SK-N-SH (cell line): Measurements from ENCODE around the gene MAGEA9. TPM values are rescaled to one million over a fixed set of nuclear protein-coding genes. Genes with fewer than 3 reads are reported as not detected.
"Not testable (repeated sequence)": the region's sequence is repeated elsewhere in the genome, so short reads cannot be mapped to it uniquely, and the experiment has no call there.

Experiments used
- CTCF ChIA-PET: fragments of 300-600, 350-600 bp; formaldehyde crosslinking; extraction: SDS; loops from one replicate; lab custom pipeline; 2021; lab: Yijun Ruan, JAX
- POLR2A ChIA-PET: fragments of 350-600 bp; sonication (Branson Sonifier 250); formaldehyde crosslinking; extraction: SDS; loops from one replicate; lab custom pipeline; 2020; ENCODE audit warnings: antibody characterized with exemption, inconsistent platforms; lab: Yijun Ruan, JAX
- DNase-seq: peaks from one replicate; pipeline ENCODE4 v3.0.0; 2012
- H2AFZ ChIP-seq: fragments of 200-600 bp; sonication (generic); 2 replicates; pipeline ENCODE4 v1.8.1; 2016; ENCODE audit warnings: antibody characterized with exemption, mild to moderate bottlenecking, low read depth
- H3F3A ChIP-seq: fragments of 200-600 bp; sonication (generic); replicated peaks from 2 replicates; pipeline ENCODE3; 2016; ENCODE audit warnings: antibody characterized with exemption, mild to moderate bottlenecking; ENCODE audit not compliant: insufficient read depth
- H3K27ac ChIP-seq, 2 experiments: fragments of 200-500 bp in 1 of 2; fragments of 200-600 bp in 1 of 2; sonication (Bioruptor generic) in 1 of 2; sonication (generic), shearing (Covaris generic) in 1 of 2; 2 replicates each; pipeline versions ENCODE4 v1.5.1 to v1.6.1; 2014 to 2016; ENCODE audit warnings: low read depth in 2 of 2, inconsistent platforms in 1 of 2, low read length in 1 of 2, mild to moderate bottlenecking in 1 of 2, mixed read lengths in 1 of 2
- H3K27me3 ChIP-seq: fragments of 200-600 bp; sonication (generic), shearing (Covaris generic); 2 replicates; pipeline ENCODE4 v1.6.1; 2016; ENCODE audit warnings: mixed run types; ENCODE audit not compliant: insufficient read depth
- H3K36me3 ChIP-seq, 2 experiments: fragments of 200-500 bp in 1 of 2; fragments of 200-600 bp in 1 of 2; sonication (Bioruptor generic) in 1 of 2; sonication (generic) in 1 of 2; replicated peaks in 1 of 2; 2 replicates each; pipeline versions ENCODE3 to v1.5.1; 2014 to 2016; ENCODE audit warnings: low read length in 1 of 2, mild to moderate bottlenecking in 1 of 2; ENCODE audit not compliant: insufficient read depth in 2 of 2, control insufficient read depth in 1 of 2
- H3K4me1 ChIP-seq, 2 experiments: fragments of 200-500 bp in 1 of 2; fragments of 200-600 bp in 1 of 2; sonication (Bioruptor generic) in 1 of 2; sonication (generic), shearing (Covaris generic) in 1 of 2; 2 replicates each; pipeline versions ENCODE4 v1.5.1 to v1.6.1; 2014 to 2016; ENCODE audit warnings: low read depth in 1 of 2, low read length in 1 of 2, mixed run types in 1 of 2; ENCODE audit not compliant: insufficient read depth in 2 of 2, control insufficient read depth in 1 of 2
- H3K4me2 ChIP-seq: fragments of 200-600 bp; sonication (generic), shearing (Covaris generic); 2 replicates; pipeline ENCODE4 v1.6.1; 2017; ENCODE audit warnings: mixed run types
- H3K4me3 ChIP-seq, 2 experiments: fragments of 200-500 bp in 1 of 2; fragments of 200-600 bp in 1 of 2; sonication (Bioruptor generic) in 1 of 2; sonication (generic), shearing (Covaris generic) in 1 of 2; 2 replicates each; pipeline versions ENCODE4 v1.5.1 to v1.8.1; 2014 to 2016; ENCODE audit warnings: low read depth in 2 of 2, inconsistent platforms in 1 of 2, low read length in 1 of 2, mild to moderate bottlenecking in 1 of 2, mixed read lengths in 1 of 2, moderate library complexity in 1 of 2
- H3K79me2 ChIP-seq: fragments of 200-600 bp; sonication (generic); 2 replicates; pipeline ENCODE4 v1.8.1; 2017; ENCODE audit warnings: mild to moderate bottlenecking; ENCODE audit not compliant: insufficient read depth
- H3K9ac ChIP-seq: fragments of 200-600 bp; sonication (generic); 2 replicates; pipeline ENCODE4 v1.6.1; 2017; ENCODE audit warnings: mixed run types
- H3K9me2 ChIP-seq: fragments of 200-600 bp; sonication (generic); 2 replicates; pipeline ENCODE4 v1.6.1; 2017; ENCODE audit warnings: mixed run types
- H3K9me3 ChIP-seq: fragments of 200-600 bp; sonication (generic); 2 replicates; pipeline ENCODE4 v1.6.1; 2017; ENCODE audit warnings: mixed run types, mild to moderate bottlenecking, moderate library complexity
- H4K20me1 ChIP-seq: fragments of 200-600 bp; sonication (generic); 2 replicates; pipeline ENCODE4 v1.6.1; 2017; ENCODE audit warnings: mild to moderate bottlenecking, mixed run types; ENCODE audit not compliant: insufficient read depth
- CHD2 ChIP-seq: fragments of 150-350 bp; IDR thresholded peaks from 2 replicates; pipeline ENCODE4 v1.6.1; 2018; ENCODE audit warnings: low read length; ENCODE audit not compliant: partially characterized antibody
- CTCF ChIP-seq: fragments of 200-600 bp; sonication (generic); IDR thresholded peaks from 2 replicates; pipeline ENCODE4 v1.6.1; 2017; ENCODE audit warnings: antibody characterized with exemption, mild to moderate bottlenecking, moderate library complexity
- FOXM1 ChIP-seq: IDR thresholded peaks from 2 replicates; pipeline ENCODE4 v1.4.0; 2012; ENCODE audit warnings: low read depth, mild to moderate bottlenecking
- IRF3 ChIP-seq: fragments of 150-350 bp; IDR thresholded peaks from 2 replicates; pipeline ENCODE4 v1.6.1; 2016; ENCODE audit warnings: mild to moderate bottlenecking, low read depth, low read length
- JUND ChIP-seq: IDR thresholded peaks from 2 replicates; pipeline ENCODE4 v1.4.0; 2012
- MAX ChIP-seq: IDR thresholded peaks from 2 replicates; pipeline ENCODE4 v1.4.0; 2012; ENCODE audit warnings: low read depth
- NRF1 ChIP-seq: IDR thresholded peaks from 2 replicates; pipeline ENCODE4 v1.6.1; 2012; ENCODE audit warnings: low read depth, mild to moderate bottlenecking, low read length
- POLR2AphosphoS5 ChIP-seq: IDR thresholded peaks from 2 replicates; pipeline ENCODE4 v1.6.1; 2012; ENCODE audit warnings: low read depth, low read length
- RCOR1 ChIP-seq: fragments of 150-350 bp; IDR thresholded peaks from 2 replicates; pipeline ENCODE4 v1.6.1; 2017; ENCODE audit warnings: antibody characterized with exemption, low read length
- ZBTB33 ChIP-seq: IDR thresholded peaks from 2 replicates; pipeline ENCODE4 v1.4.0; 2012; ENCODE audit warnings: low read depth, borderline replicate concordance
- whole genome bisulfite sequencing: methylation state at CpG from one replicate; pipeline ENCODE4 v1.1.6; 2017; ENCODE audit warnings: low lambda C conversion rate; 5-methylcytosine and 5-hydroxymethylcytosine counted together
- polyA plus RNA-seq, 3 experiments: library from polyadenylated mRNA; depleted of rRNA; stranded (reverse); fragments of >200 nt; gene quantifications; 2 replicates each; pipeline ENCODE4 v1.2.3, GENCODE V29; 2012

MAGEA9 gene
- polyA plus RNA-seq, 1 of the 3 experiments (the other 2 are of a cell fraction): not detected

GRCh38 chrX:149830192-149830873 lies 48.6 kb downstream of the MAGEA9 start:
- Histone ChIP-seq H3K4me3 (peak overlapping the region; percentile 15 to 53; a peak in 3 of 4 replicates), H3K4me2 (peak overlapping the region; percentile 76), H3K4me1 (no peaks in the 10 kb centered on the region), H3K79me2 (no peaks in the 10 kb centered on the region), H3K27ac (no peak overlapping the region), H3K27me3 (peaks cover 8% of the 10 kb centered on the region; the same call in 1 of the 2 replicates), H3K9me2 (no peaks in the 10 kb centered on the region), H4K20me1 (no peaks in the 10 kb centered on the region), H3K9me3 (no peaks in the 10 kb centered on the region), H3K36me3 (no peaks in the 10 kb centered on the region), H3F3A (peaks cover 4% of the 10 kb centered on the region), H3K9ac (peak overlapping the region; percentile 36; the same call in 1 of the 2 replicates), H2AFZ (peak overlapping the region; percentile 80; the same call in 1 of the 2 replicates)
- DNase-seq: no peak
- ChIA-PET CTCF (no interaction called here), POLR2A (no interaction called here)
- 8% methylated on average over 18 of the region's 18 CpGs for WGBS
- TF ChIP-seq CHD2: no peak
- TF ChIP-seq NRF1: 0 out of 2 replicates have a peak, but pooled peaks have one; percentile 21

GRCh38 chrX:149831473-149831872 lies 49.7 kb downstream of the MAGEA9 start:
- TF ChIP-seq RCOR1 (no peak), FOXM1 (no peak), IRF3 (no peak), MAX (no peak), JUND (no peak), CTCF (no peak), POLR2AphosphoS5 (no peak), CHD2 (no peak), ZBTB33 (no peak)
- TF ChIP-seq, all 33 proteins: peak for 0
- no peaks in the 10 kb centered on the region for H3K9me2 ChIP-seq
- no peaks in the 10 kb centered on the region for H3K79me2 ChIP-seq
- peaks cover 4% of the 10 kb centered on the region for H3F3A ChIP-seq
- H3K36me3 ChIP-seq: no peaks in the 10 kb centered on the region
- ChIA-PET POLR2A (no interaction called here), CTCF (no interaction called here)
- no peak overlapping the region for H3K4me2 ChIP-seq
- DNase-seq: no peak
- peaks cover 11% of the 10 kb centered on the region; the same call in 1 of the 2 replicates for H3K27me3 ChIP-seq
- H4K20me1 ChIP-seq: no peaks in the 10 kb centered on the region
- no peaks in the 10 kb centered on the region for H3K9me3 ChIP-seq
- no peak overlapping the region for H2AFZ ChIP-seq
- H3K27ac ChIP-seq: no peak overlapping the region
- WGBS: 33% methylated on average over 2 of the region's 2 CpGs
- no peak overlapping the region for H3K4me3 ChIP-seq
- no peaks in the 10 kb centered on the region for H3K4me1 ChIP-seq
- H3K9ac ChIP-seq: no peak overlapping the region

- DNase-seq, H3K4me2 ChIP-seq, H3F3A ChIP-seq, H2AFZ ChIP-seq, H3K4me1 ChIP-seq, H3K27ac ChIP-seq, H3K36me3 ChIP-seq, H3K9ac ChIP-seq, H4K20me1 ChIP-seq, H3K4me3 ChIP-seq, H3K79me2 ChIP-seq, POLR2A ChIA-PET, H3K9me3 ChIP-seq, H3K9me2 ChIP-seq: not testable (repeated sequence)
- WGBS: 3% methylated on average over 5 of the region's 5 CpGs
- peaks cover 12% of the 10 kb centered on the region; the same call in 1 of the 2 replicates for H3K27me3 ChIP-seq
- CTCF ChIA-PET: interaction anchor here (0.9 kb wide), 1 partner anchor 38 kb away, joined by 3 read pairs; no protein-coding TSS in a partner anchor
These were observed 55.0 kb downstream of the MAGEA9 start for GRCh38 chrX:149836728-149837127.
